ENCODE results near the gene YY1AP1.
"Not testable (repeated sequence)": the region's sequence is repeated elsewhere in the genome, so short reads cannot be mapped to it uniquely, and the experiment has no call there.

YY1AP1 gene

GRCh38 chr1:155691992-155692528 lies 3.5 kb upstream of the YY1AP1 start:
- POLR2A ChIA-PET (ENCODE audit: low non-redundant PET): no interaction called here
- no peak for TF ChIP-seq CTCF (conservative IDR thresholded peaks at IDR 0.05; ENCODE audit: low read depth)
- H3K27ac ChIP-seq: no peak overlapping the region
- no peak for DNase-seq (ENCODE audit: low spot score)
- CTCF ChIA-PET: interaction anchor here (0.6 kb wide), 1 partner anchor 130 kb away, joined by 4 read pairs; no protein-coding TSS in a partner anchor

- POLR2A ChIA-PET (ENCODE audit: low non-redundant PET); CTCF ChIA-PET: not testable (repeated sequence)
- H3K27ac ChIP-seq: peak within 1 kb of the TSS; percentile 92
- DNase-seq (ENCODE audit: low spot score): peak; percentile 77
Observed at GRCh38 chr1:155689081-155689607, 570 bp upstream of the YY1AP1 start, which contains the start of gene DAP3. Gene DAP3 (plus strand): TSS chr1:155689091. CDS start chr1:155709780, 20,689 bp downstream.

- peak overlapping the region; percentile 92 for H3K27ac ChIP-seq
- CTCF ChIA-PET; DNase-seq (ENCODE audit: low spot score); POLR2A ChIA-PET (ENCODE audit: low non-redundant PET): not testable (repeated sequence)
Observed at GRCh38 chr1:155687705-155688323, 760 bp downstream of the YY1AP1 start.

- no peak for DNase-seq (ENCODE audit: low spot score)
- H3K27ac ChIP-seq: no peak overlapping the region
- TF ChIP-seq CTCF (conservative IDR thresholded peaks at IDR 0.05; ENCODE audit: low read depth): no peak
- ChIA-PET POLR2A (ENCODE audit: low non-redundant PET) (no interaction called here), CTCF (interaction anchor here (0.6 kb wide), 1 partner anchor 38 kb away, joined by 3 read pairs; no protein-coding TSS in a partner anchor)
Observed at GRCh38 chr1:155681776-155682175, 6.8 kb downstream of the YY1AP1 start.

GRCh38 chr1:155680531-155680930 lies 8.0 kb downstream of the YY1AP1 start:
- no peak for DNase-seq (ENCODE audit: low spot score)
- CTCF ChIA-PET: interaction anchor here (0.7 kb wide), 1 partner anchor 68 kb away, joined by 3 read pairs; no protein-coding TSS in a partner anchor
- POLR2A ChIA-PET (ENCODE audit: low non-redundant PET): no interaction called here
- H3K27ac ChIP-seq: no peak overlapping the region
- TF ChIP-seq CTCF (conservative IDR thresholded peaks at IDR 0.05; ENCODE audit: low read depth): no peak

GRCh38 chr1:155678992-155679391 lies 9.6 kb downstream of the YY1AP1 start:
- POLR2A ChIA-PET (ENCODE audit: low non-redundant PET): not testable (repeated sequence)

GRCh38 chr1:155678027-155678426 lies 10.5 kb downstream of the YY1AP1 start:
- no peak overlapping the region for H3K27ac ChIP-seq
- ChIA-PET POLR2A (ENCODE audit: low non-redundant PET) (no interaction called here), CTCF (interaction anchor here (0.7 kb wide), 1 partner anchor 353 kb away, joined by 6 read pairs; no protein-coding TSS in a partner anchor)
- no peak for TF ChIP-seq CTCF (conservative IDR thresholded peaks at IDR 0.05; ENCODE audit: low read depth)
- DNase-seq (ENCODE audit: low spot score): no peak

More at GRCh38 chr1:155678992-155679391, 9.6 kb downstream of the YY1AP1 start:
- DNase-seq (ENCODE audit: low spot score); H3K27ac ChIP-seq; CTCF ChIA-PET: not testable (repeated sequence)

GRCh38 chr1:155673003-155673402 lies 15.6 kb downstream of the YY1AP1 start:
- no peak overlapping the region for H3K27ac ChIP-seq
- DNase-seq (ENCODE audit: low spot score): no peak
- no peak for TF ChIP-seq CTCF (conservative IDR thresholded peaks at IDR 0.05; ENCODE audit: low read depth)
- CTCF ChIA-PET: no interaction called here
- POLR2A ChIA-PET (ENCODE audit: low non-redundant PET): no interaction called here
